GM23248 (cell line): ENCODE results near the gene CLSTN3.

Source experiments
- EZH2 ChIP-seq: fragments of 200-600 bp; sonication (generic); IDR thresholded peaks from 2 replicates; pipeline ENCODE4 v1.6.1; 2018; ENCODE audit warnings: antibody characterized with exemption, mild to moderate bottlenecking; ENCODE audit not compliant: insufficient read depth, poor library complexity, severe bottlenecking
- EZH2phosphoT487 ChIP-seq: fragments of 200-600 bp; sonication (generic); IDR thresholded peaks from 2 replicates; pipeline ENCODE4 v1.6.1; 2018; ENCODE audit warnings: antibody characterized with exemption, moderate library complexity, mild to moderate bottlenecking, low read depth; ENCODE audit not compliant: insufficient read depth

- TF ChIP-seq EZH2, result no peak
- TF ChIP-seq EZH2phosphoT487, result no peak
Observed at GRCh38 chr12:7093486-7093885, 36.7 kb upstream of the CLSTN3 start.
